ENCODE data around the gene SLC16A12. TPM values are rescaled to one million over a fixed set of nuclear protein-coding genes. Genes with fewer than 3 reads are reported as not detected.
A peak's percentile ranks its signal among the peaks of the same experiment; 100 is the strongest.

Gene SLC16A12
- total and polyA plus RNA-seq, 2 of the 8 experiments (the other 6 are each of a cell fraction or from before 2014, with no cell fraction given), result 1.6 to 1.9 TPM

- TF ChIP-seq CHD7 (IDR thresholded peaks at IDR 0.05; ENCODE audit: insufficient replicate concordance, low read length) (no peak), E2F6 (IDR thresholded peaks at IDR 0.05) (peak; percentile 72), HDAC2 (IDR thresholded peaks at IDR 0.05; ENCODE audit: borderline replicate concordance in 1 of 2, low read depth in 2 of 2, low read length in 2 of 2) (peak in 1 of 2 experiments; percentile 79; a peak in 1 of 4 replicates), ATF2 (IDR thresholded peaks at IDR 0.05; ENCODE audit: low read length) (no peak), POLR2AphosphoS5 (IDR thresholded peaks at IDR 0.05; ENCODE audit: low read depth, low read length) (0 out of 2 replicates have a peak, but pooled peaks have one; percentile 19)
Observed at GRCh38 chr10:89414879-89415821, 120.2 kb downstream of the SLC16A12 start (continued).

Data from H1 (cell line).